HepG2 (cell line): ENCODE measurements around the gene ATG16L2. TPM values are rescaled to one million over a fixed set of nuclear protein-coding genes. Genes with fewer than 3 reads are reported as not detected.
A peak's percentile ranks its signal among the peaks of the same experiment; 100 is the strongest.

Experiments used
- ATF7 ChIP-seq, 2 experiments: fragments of 450-650 bp in 1 of 2; sonication (generic) in 1 of 2; formaldehyde crosslinking in 1 of 2; IDR thresholded peaks; 2 replicates each; pipeline versions ENCODE4 v1.4.0 to v1.6.1; 2016 to 2020; ENCODE audit warnings: antibody characterized with exemption in 1 of 2, mild to moderate bottlenecking in 1 of 2, missing genetic modification reagents in 1 of 2
- BORCS8-MEF2B ChIP-seq: sonication (generic); formaldehyde crosslinking; IDR thresholded peaks from 2 replicates; pipeline ENCODE4 v1.8.0; 2022; ENCODE audit warnings: mild to moderate bottlenecking, missing genetic modification reagents
- CREB1 ChIP-seq, 2 experiments: fragments of 450-650 bp in 1 of 2; IDR thresholded peaks; 2 replicates each; pipeline ENCODE4 v1.6.1; 2016 to 2017; ENCODE audit warnings: control low read depth in 1 of 2, mild to moderate bottlenecking in 1 of 2, missing compliant biosample characterization in 1 of 2, missing genetic modification characterization in 1 of 2
- CSRNP1 ChIP-seq: sonication (generic); formaldehyde crosslinking; IDR thresholded peaks from 2 replicates; pipeline ENCODE4 v1.8.1; 2023; ENCODE audit warnings: mild to moderate bottlenecking, missing genetic modification reagents
- HNF1A ChIP-seq, 2 experiments: sonication (generic) in 1 of 2; formaldehyde crosslinking in 1 of 2; IDR thresholded peaks; 2 replicates each; pipeline versions ENCODE4 v1.4.0 to v1.6.1; 2016 to 2020; ENCODE audit warnings: borderline replicate concordance in 1 of 2, low read depth in 1 of 2, mild to moderate bottlenecking in 1 of 2, missing genetic modification reagents in 1 of 2
- HNF4G ChIP-seq, 2 experiments: sonication (generic) in 1 of 2; formaldehyde crosslinking in 1 of 2; IDR thresholded peaks; 2 replicates each; pipeline versions ENCODE4 v1.4.0 to v1.6.1; 2011 to 2020; ENCODE audit warnings: borderline replicate concordance in 2 of 2, low read depth in 2 of 2, mild to moderate bottlenecking in 2 of 2, low read length in 1 of 2, missing genetic modification reagents in 1 of 2, moderate library complexity in 1 of 2
- KMT2B ChIP-seq: IDR thresholded peaks from 2 replicates; pipeline ENCODE4 v1.6.1; 2016; ENCODE audit warnings: missing genetic modification reagents, missing compliant biosample characterization
- MED1 ChIP-seq: sonication (generic); formaldehyde crosslinking; IDR thresholded peaks from 2 replicates; pipeline ENCODE4 v1.4.0; 2020; ENCODE audit warnings: missing genetic modification reagents
- PAXIP1 ChIP-seq: sonication (generic); formaldehyde crosslinking; conservative IDR thresholded peaks from 2 replicates; pipeline ENCODE4 v1.4.0; 2020; ENCODE audit warnings: mild to moderate bottlenecking, missing genetic modification reagents, moderate library complexity
- RXRB ChIP-seq: IDR thresholded peaks from 2 replicates; pipeline ENCODE4 v1.6.1; 2016; ENCODE audit warnings: borderline replicate concordance, missing genetic modification reagents, missing compliant biosample characterization
- TARDBP ChIP-seq: sonication (generic); formaldehyde crosslinking; IDR thresholded peaks from 2 replicates; pipeline ENCODE4 v1.8.0; 2022; ENCODE audit warnings: mild to moderate bottlenecking, missing genetic modification reagents
- ZFP41 ChIP-seq: sonication (generic); formaldehyde crosslinking; IDR thresholded peaks from 2 replicates; pipeline ENCODE4 v1.4.0; 2020; ENCODE audit warnings: mild to moderate bottlenecking, missing genetic modification reagents, borderline replicate concordance
- ZNF503 ChIP-seq: sonication (generic); formaldehyde crosslinking; IDR thresholded peaks from 2 replicates; pipeline ENCODE4 v1.4.0; 2020; ENCODE audit warnings: missing genetic modification reagents
- polyA plus RNA-seq, 8 experiments: library from polyadenylated mRNA; depleted of rRNA in 3 of 8; stranded (reverse) in 7 of 8; unstranded in 1 of 8; fragments of >200 nt; fragmentation: Illumina TruSeq in 4 of 8; extraction: Trizol in 4 of 8; gene quantifications; 2 replicates each; pipeline versions ENCODE4 v1.2.1 to v1.2.3, GENCODE V29; 2011 to 2016; ENCODE audit warnings: low read depth in 4 of 8, missing spikeins in 1 of 8, mixed read lengths in 1 of 8; ENCODE audit not compliant: insufficient read depth in 1 of 8
- total RNA-seq, 5 experiments: library from RNA; depleted of rRNA; stranded (reverse); fragments of >200 nt; fragmentation: Illumina TruSeq; extraction: Trizol; gene quantifications; 2 replicates each; pipeline ENCODE4 v1.2.3, GENCODE V29; 2016; ENCODE audit warnings: low read depth in 1 of 5

ATG16L2 gene
- total and polyA plus RNA-seq, 2 of the 13 experiments (the other 11 are each of a cell fraction or from before 2014, with no cell fraction given) = 6.2 to 14.8 TPM

- TF ChIP-seq PAXIP1 (CRISPR knock-in tag) = peak; percentile 98
- no peak for TF ChIP-seq HNF1A (IDR thresholded peaks at IDR 0.05; ENCODE audit: low read depth)
- TF ChIP-seq HNF1A (CRISPR knock-in tag; IDR thresholded peaks at IDR 0.05; ENCODE audit: borderline replicate concordance) = peak; percentile 57; the same call in 1 of the 2 replicates
- no peak for TF ChIP-seq ZFP41 (CRISPR knock-in tag)
- TF ChIP-seq ATF7 (IDR thresholded peaks at IDR 0.05) = no peak
- TF ChIP-seq ATF7 (CRISPR knock-in tag; IDR thresholded peaks at IDR 0.05) = peak; percentile 70
- peak; percentile 96 for TF ChIP-seq HNF4G (IDR thresholded peaks at IDR 0.05; ENCODE audit: borderline replicate concordance, low read depth, low read length)
- TF ChIP-seq HNF4G (CRISPR knock-in tag; IDR thresholded peaks at IDR 0.05; ENCODE audit: borderline replicate concordance, low read depth) = peak; percentile 92
- TF ChIP-seq RXRB = peak; percentile 75
- TF ChIP-seq MED1 = peak; percentile 78
- TF ChIP-seq TARDBP (CRISPR knock-in tag) = peak; percentile 95
- TF ChIP-seq BORCS8-MEF2B = peak; percentile 76
- peak; percentile 71; the same call in 1 of the 2 replicates for TF ChIP-seq CSRNP1 (CRISPR knock-in tag)
- peak; percentile 65; the same call in 1 of the 2 replicates for TF ChIP-seq ZNF503 (CRISPR knock-in tag)
- TF ChIP-seq KMT2B (CRISPR knock-in tag) = peak; percentile 59; the same call in 1 of the 2 replicates
- no peak for TF ChIP-seq CREB1 (IDR thresholded peaks at IDR 0.05)
- no peak for TF ChIP-seq CREB1 (CRISPR knock-in tag; IDR thresholded peaks at IDR 0.05)
Measured at GRCh38 chr11:72766152-72766902, 47.9 kb upstream of the ATG16L2 start (continued).
